ENCODE results near the gene OR4F15.

OR4F15 gene

GRCh38 chr15:101805605-101806345, 6.2 kb upstream of the OR4F15 start:
- no peak for TF ChIP-seq CTCF (IDR thresholded peaks at IDR 0.05; ENCODE audit: borderline replicate concordance, control extremely low read depth, extremely low read depth, insufficient read depth, missing control alignments)
- in situ Hi-C loops (cut with MboI; ENCODE audit: low sequenced_read_pairs, unreplicated experiment): no loop called here
- no peak for DNase-seq (ENCODE audit: low spot score)

GRCh38 chr15:101807345-101807945, 4.6 kb upstream of the OR4F15 start:
- in situ Hi-C loops (cut with MboI; ENCODE audit: low sequenced_read_pairs, unreplicated experiment): no loop called here
- no peak for TF ChIP-seq CTCF (IDR thresholded peaks at IDR 0.05; ENCODE audit: borderline replicate concordance, control extremely low read depth, extremely low read depth, insufficient read depth, missing control alignments)
- no peak for DNase-seq (ENCODE audit: low spot score)

- in situ Hi-C loops (cut with MboI; ENCODE audit: low sequenced_read_pairs, unreplicated experiment): no loop called here
- DNase-seq (ENCODE audit: low spot score): no peak
- no peak for TF ChIP-seq CTCF (IDR thresholded peaks at IDR 0.05; ENCODE audit: borderline replicate concordance, control extremely low read depth, extremely low read depth, insufficient read depth, missing control alignments)
These were observed 3.8 kb upstream of the OR4F15 start for GRCh38 chr15:101808201-101808600.

- in situ Hi-C loops (cut with MboI; ENCODE audit: low sequenced_read_pairs, unreplicated experiment): no loop called here
- TF ChIP-seq CTCF (IDR thresholded peaks at IDR 0.05; ENCODE audit: borderline replicate concordance, control extremely low read depth, extremely low read depth, insufficient read depth, missing control alignments): no peak
- no peak for DNase-seq (ENCODE audit: low spot score)
These were observed 1.5 kb upstream of the OR4F15 start for GRCh38 chr15:101810456-101810855.

- in situ Hi-C loops (cut with MboI; ENCODE audit: low sequenced_read_pairs, unreplicated experiment): no loop called here
- no peak for TF ChIP-seq CTCF (IDR thresholded peaks at IDR 0.05; ENCODE audit: borderline replicate concordance, control extremely low read depth, extremely low read depth, insufficient read depth, missing control alignments)
- no peak for DNase-seq (ENCODE audit: low spot score)
These were observed 1.1 kb upstream of the OR4F15 start for GRCh38 chr15:101810876-101811275.

GRCh38 chr15:101813803-101814534, 2.0 kb downstream of the OR4F15 start:
- no peak for TF ChIP-seq CTCF (IDR thresholded peaks at IDR 0.05; ENCODE audit: borderline replicate concordance, control extremely low read depth, extremely low read depth, insufficient read depth, missing control alignments)
- no peak for DNase-seq (ENCODE audit: low spot score)
- in situ Hi-C loops (cut with MboI; ENCODE audit: low sequenced_read_pairs, unreplicated experiment): no loop called here
